ENCODE measurements around the gene RPL38.
A peak's percentile ranks its signal among the peaks of the same experiment; 100 is the strongest.

Gene RPL38

GRCh38 chr17:74203439-74204240 is at the start of gene RPL38:
TSS of gene RPL38 (plus strand) at chr17:74203678. CDS start at chr17:74203956, 278 bp downstream.
- peak; percentile 99 for DNase-seq (ENCODE audit: low spot score)

DNA sequence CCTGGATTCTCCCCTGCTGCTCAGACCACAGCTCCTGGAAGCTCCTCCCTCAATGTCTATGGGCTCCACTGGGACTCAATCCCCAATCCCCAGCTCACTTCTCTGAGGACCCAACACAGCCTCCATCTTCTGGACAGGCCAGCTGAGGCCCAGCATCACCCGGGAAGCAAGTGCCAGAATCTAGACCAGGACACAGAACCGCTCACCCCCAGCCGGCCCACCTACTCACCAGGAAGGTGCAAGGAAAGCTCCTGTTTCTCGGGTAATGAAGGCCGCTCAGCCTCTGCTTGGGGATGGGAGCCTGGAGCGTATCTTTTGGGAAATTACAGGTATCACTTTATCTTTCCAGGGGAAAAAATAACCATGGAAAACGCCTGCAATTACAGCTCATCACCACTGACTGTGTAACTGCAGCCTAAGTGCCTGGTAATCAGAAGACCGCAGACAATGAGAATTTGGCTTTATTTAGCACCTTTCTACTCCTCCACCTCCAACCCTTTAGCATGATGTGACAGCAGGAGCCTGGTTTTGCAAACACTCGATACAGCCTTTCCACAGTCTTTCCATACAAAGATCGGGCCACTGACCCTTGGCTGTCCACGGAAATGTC is 49.6 kb upstream of the RPL38 start:
- DNase-seq (ENCODE audit: low spot score): no peak

DNA sequence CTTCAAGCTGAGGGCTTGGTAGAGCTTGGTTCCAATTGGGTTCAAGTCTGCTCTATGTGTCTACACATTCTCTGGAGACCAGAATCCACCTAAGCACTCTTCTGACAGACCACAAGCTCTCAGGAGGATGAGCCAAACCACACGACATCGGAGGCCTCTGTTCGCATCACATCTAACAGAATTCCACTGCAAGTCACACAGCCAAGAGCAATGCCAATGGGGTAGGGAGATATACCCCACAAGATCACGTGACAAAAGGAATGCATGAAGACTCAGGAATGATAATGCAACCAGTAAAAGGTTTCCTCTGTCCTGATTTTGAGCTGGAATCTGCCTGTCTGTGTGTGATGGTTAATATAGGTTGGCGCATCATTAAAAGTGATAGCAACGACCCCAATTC is 46.6 kb upstream of the RPL38 start:
- DNase-seq (ENCODE audit: low spot score): peak; percentile 34

- peak; percentile 43 for DNase-seq (ENCODE audit: low spot score)
Observed at GRCh38 chr17:74157366-74157765, 46.1 kb upstream of the RPL38 start.

DNA sequence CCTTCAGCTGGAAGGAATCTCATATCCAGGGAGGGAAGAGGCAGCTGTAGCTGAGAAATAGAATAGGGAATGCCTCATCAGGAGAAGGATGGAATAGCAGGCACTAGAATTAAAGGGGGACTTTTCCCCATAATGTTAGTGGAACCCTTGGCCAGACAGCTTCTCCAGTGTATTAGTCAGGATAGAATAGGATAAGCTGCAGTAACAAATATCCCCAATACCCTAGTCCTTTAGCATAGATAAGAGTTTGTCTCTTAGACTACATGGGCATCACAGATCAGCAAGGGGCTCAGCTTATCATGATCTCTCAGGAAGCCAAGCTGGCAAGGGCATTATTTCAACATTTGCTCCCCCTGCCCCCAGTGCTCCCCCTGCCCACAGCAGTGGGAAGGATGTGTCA is 44.7 kb upstream of the RPL38 start:
- no peak for DNase-seq (ENCODE audit: low spot score)

GRCh38 chr17:74159226-74159840 is 44.1 kb upstream of the RPL38 start:
- peak; percentile 33 for DNase-seq (ENCODE audit: low spot score)

DNA sequence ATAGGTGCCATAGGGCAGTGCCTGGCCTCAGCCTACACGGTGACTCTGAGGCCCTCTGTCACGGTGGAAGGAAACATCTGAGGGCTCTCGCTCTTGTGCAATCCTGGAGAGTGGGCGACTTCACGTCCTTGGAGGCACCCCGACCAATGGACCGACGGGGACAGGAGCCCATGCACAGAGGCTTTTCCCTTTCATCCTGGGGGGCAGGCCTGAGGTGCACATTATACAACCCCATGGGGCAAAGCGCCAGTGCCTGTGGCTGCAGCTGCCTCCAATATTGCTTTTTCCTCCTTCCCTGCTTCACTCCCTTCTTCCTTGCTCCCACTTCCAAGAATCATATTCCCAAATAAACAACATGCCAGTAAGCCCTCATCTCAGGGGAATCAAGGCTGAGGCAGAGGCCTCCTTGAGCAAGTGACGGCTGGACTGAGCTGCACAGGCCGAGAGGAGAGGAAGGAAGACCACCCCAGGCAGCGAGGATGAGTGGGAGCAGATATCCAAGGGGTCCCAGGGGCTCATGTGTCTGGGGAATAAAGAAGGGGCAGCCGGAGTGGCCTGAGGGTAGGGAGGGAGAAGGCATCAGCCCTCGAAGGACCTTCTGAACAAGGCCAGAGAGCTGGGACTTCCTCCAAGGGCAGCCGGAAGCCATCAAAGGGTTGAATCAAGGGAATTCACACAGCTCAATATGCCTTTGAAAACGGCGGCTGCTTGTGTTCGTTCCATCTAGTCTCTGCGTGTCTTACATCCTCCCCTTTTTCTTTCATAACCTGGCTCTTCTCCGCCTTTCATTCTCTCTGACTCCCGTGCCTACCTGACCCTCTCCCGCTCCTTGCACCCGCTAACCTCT is 42.6 kb upstream of the RPL38 start:
- peak; percentile 46 for DNase-seq (ENCODE audit: low spot score)

- DNase-seq (ENCODE audit: low spot score): peak; percentile 32
Observed at GRCh38 chr17:74161503-74161875, 42.0 kb upstream of the RPL38 start.

DNA sequence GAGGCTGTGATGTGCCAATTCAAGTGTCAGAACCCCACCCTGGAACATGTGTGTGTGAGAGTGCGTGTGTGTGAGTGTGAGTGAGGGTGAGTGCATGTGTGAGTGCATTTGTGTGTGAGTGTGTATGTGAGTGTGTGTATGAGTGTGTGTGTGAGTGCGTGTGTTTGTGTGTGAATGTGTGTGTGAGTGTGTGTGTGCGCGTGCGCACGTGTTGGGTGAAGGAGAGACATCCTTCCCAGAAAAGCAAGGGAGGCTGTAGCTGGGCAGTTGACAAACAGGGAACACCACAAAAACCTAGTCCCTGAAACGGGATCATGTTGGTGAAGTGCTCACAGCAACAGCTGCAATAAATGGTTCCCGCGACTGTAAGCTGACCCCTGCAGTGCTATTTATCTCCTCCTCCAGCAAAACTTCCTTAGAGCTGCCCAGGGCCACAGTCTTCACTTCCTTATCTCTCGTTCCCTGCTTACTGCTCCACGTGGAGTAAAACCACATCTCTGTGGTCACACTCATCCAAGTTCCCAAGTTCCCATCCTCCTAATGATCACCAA is 40.1 kb upstream of the RPL38 start:
- peak; percentile 46 for DNase-seq (ENCODE audit: low spot score)

DNA sequence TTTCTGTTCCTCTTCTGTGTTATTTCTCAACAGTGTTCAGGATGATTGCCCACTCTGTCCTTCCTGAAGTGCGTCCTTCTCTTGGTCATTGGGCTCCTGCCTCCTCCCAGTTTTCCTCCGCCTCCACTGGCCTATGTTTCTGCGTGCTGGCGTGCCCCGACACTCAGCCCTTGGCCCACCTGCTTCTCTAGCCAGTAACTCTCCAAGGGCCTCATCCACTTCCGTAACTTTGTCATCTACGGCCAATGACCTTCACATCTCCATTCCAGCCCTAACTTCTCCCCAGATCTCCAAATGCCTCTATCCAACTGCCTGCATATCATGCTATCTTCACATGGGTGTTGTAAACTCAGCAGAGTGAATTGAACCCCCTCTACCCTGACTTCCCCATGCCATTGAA is 39.6 kb upstream of the RPL38 start:
- DNase-seq (ENCODE audit: low spot score): no peak

DNA sequence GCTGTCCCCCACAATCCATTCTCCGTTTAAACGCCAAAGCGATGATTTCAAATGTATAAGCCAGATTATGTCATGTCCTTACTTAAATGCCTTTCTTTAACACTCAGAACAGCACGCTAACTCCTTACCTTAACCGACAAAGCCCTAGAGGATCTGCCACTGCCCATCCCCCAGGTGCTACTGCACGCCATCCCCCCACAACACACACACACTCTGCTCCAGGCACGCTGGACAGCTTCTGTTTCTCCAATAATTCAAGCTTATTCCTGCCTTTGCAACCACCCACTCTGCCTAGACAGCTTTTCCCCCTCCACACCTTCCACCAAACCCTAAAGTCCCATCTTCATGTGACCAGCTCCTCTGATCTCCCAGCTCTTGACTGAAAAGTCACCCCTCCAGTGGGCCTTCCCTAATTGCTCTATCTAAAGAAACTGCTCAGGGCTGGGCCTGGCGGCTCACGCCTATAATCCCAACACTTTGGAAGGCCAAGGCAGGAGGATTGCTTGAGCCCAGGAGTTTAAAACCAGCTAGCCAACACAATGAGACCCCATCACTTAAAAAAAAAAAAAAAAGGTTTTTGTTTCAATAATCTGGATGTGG is 38.9 kb upstream of the RPL38 start:
- DNase-seq (ENCODE audit: low spot score): peak; percentile 31

GRCh38 chr17:74165797-74166365 is 37.6 kb upstream of the RPL38 start:
- peak; percentile 45 for DNase-seq (ENCODE audit: low spot score)

DNA sequence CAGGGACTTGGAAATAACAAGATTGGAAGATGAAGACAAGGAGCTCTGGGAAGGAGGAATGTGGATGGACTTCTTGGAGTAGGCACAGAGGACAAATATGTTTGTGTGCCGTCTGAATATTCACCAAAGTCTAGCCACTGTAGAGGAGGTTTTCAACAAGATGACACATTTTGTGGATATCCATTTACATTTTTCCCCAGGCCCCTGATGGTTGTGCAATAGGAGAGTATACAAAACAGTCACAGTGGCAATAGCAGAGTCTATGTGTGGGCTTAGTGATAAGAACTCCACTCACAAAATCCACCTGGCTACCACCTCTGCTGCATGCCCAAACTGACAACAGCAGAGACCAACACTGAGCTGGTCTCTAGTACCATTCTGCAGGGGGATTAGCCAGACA is 32.6 kb upstream of the RPL38 start:
- DNase-seq (ENCODE audit: low spot score): no peak

GRCh38 chr17:74172700-74173099 is 30.8 kb upstream of the RPL38 start:
- DNase-seq (ENCODE audit: low spot score): no peak

DNA sequence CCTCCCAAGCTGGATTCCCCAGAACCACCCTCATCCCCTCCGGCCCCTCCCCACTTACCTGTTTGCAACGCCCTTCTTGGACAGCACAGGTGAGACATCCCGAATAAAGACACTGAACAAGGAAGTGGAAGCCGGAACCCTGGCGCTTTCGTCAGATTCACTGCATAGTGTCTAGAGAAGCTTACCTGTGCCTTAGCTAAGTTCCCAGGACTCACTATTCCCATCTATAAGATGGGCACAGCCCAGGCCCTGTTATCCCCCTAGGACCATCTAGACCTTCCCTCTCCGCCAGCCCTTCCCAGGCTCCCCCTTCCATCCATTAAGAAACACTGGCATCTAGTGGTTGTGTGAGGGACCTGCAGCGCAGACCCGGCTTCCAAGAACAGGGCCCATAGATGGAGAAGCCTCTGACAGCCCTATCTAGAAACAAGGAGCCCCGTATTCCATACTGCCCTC is 26.9 kb upstream of the RPL38 start:
- peak; percentile 85 for DNase-seq (ENCODE audit: low spot score)

DNA sequence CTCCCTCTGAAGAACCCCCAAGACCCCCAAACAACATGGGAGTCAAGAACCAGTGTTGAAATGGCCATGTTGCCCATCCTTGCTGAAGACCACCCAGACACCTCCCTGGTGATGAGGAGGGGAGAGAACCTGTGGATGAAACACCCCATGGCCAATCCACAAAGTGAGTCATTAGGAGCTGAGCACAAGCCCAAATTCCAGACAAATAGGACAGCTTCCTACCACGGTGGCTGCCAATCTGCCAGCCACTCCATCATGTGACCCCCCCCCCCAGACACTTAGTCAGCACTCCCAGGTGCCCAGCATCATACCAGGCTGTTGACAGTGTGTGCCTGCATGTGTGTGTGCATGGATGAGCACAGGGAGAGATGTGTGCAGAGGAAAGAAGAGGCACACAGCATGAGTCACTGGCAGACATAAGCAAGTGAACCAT is 26.4 kb upstream of the RPL38 start:
- no peak for DNase-seq (ENCODE audit: low spot score)

DNA sequence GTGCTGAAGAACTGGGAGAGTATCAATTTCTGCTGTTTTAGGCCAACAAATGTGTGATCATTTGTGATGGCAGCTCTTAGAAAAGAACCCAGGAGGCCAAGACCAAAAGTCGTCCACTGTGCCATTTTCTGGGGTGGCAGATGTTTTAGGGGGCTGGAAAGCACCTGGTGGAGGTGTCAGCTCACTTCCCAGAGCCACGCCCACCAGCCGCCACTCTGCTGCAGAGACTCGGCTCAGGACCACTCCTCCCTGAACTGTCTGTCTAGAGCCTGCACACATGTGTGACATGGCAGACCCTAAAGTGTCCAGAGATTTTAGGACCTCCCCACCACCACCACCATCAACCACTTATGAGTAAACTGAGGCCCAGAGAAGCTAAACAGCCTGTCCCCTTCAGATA is 23.9 kb upstream of the RPL38 start:
- DNase-seq (ENCODE audit: low spot score): no peak

GRCh38 chr17:74180336-74180735 is 23.1 kb upstream of the RPL38 start:
- peak; percentile 80 for DNase-seq (ENCODE audit: low spot score)

- no peak for DNase-seq (ENCODE audit: low spot score)
Observed at GRCh38 chr17:74181341-74181740, 22.1 kb upstream of the RPL38 start.

GRCh38 chr17:74182041-74182723 is 21.3 kb upstream of the RPL38 start:
- DNase-seq (ENCODE audit: low spot score): no peak

DNA sequence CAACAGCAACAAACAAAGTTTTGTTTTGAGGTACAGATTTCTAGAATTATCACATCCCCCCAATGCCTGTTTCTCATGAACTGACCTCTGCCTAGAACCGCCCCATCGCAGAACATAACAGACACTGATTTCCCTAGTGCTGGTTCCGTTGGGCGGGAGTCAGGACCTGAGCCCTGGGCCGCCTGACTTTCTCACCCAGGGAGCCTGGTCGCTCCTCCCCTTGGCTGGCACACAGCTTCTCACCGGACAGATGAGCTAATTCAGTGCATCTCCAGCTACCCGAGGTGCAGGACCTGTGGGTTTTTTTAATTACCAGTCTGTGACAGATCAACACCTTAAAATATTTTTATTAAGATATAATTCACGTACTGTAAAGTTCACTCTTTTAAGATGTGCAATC is 20.1 kb upstream of the RPL38 start:
- no peak for DNase-seq (ENCODE audit: low spot score)
